HG02798 (cell line): Measurements from ENCODE around the gene MCUB.
"Not testable (repeated sequence)": the region's sequence is repeated elsewhere in the genome, so short reads cannot be mapped to it uniquely, and the experiment has no call there.

Experiments used
- ATAC-seq: cut with Tn5 transposase; IDR thresholded peaks from one replicate; pipeline ENCODE4 v1.9.1; 2021; ENCODE audit warnings: mild to moderate bottlenecking; ENCODE audit not compliant: unreplicated experiment, poor library complexity

Gene MCUB

GRCh38 chr4:109576462-109576861, 16.4 kb downstream of the MCUB start:
- ATAC-seq, result no peak

GRCh38 chr4:109578846-109579245, 18.8 kb downstream of the MCUB start:
- no peak for ATAC-seq

- ATAC-seq, result not testable (repeated sequence)
These were observed 20.0 kb downstream of the MCUB start for GRCh38 chr4:109579997-109580396.

GRCh38 chr4:109588176-109588575, 28.1 kb downstream of the MCUB start:
- peak; percentile 96 for ATAC-seq

GRCh38 chr4:109589119-109589518, 29.1 kb downstream of the MCUB start:
- no peak for ATAC-seq

GRCh38 chr4:109589605-109590004, 29.6 kb downstream of the MCUB start:
- ATAC-seq, result no peak

- ATAC-seq, result no peak
These were observed 30.9 kb downstream of the MCUB start for GRCh38 chr4:109590905-109591304.

GRCh38 chr4:109592367-109592766, 32.3 kb downstream of the MCUB start:
- no peak for ATAC-seq

GRCh38 chr4:109595123-109595522, 35.1 kb downstream of the MCUB start:
- not testable (repeated sequence) for ATAC-seq

GRCh38 chr4:109596420-109597085, 36.5 kb downstream of the MCUB start:
- not testable (repeated sequence) for ATAC-seq

GRCh38 chr4:109599046-109599652, 39.1 kb downstream of the MCUB start:
- no peak for ATAC-seq

- no peak for ATAC-seq
These were observed 40.4 kb downstream of the MCUB start for GRCh38 chr4:109600431-109600830.

GRCh38 chr4:109601336-109601735, 41.3 kb downstream of the MCUB start:
- no peak for ATAC-seq

GRCh38 chr4:109607976-109608375, 47.9 kb downstream of the MCUB start:
- no peak for ATAC-seq

- no peak for ATAC-seq
These were observed 48.8 kb downstream of the MCUB start for GRCh38 chr4:109608879-109609278.

- no peak for ATAC-seq
These were observed 49.4 kb downstream of the MCUB start for GRCh38 chr4:109609431-109609830.

- ATAC-seq, result no peak
These were observed 50.4 kb downstream of the MCUB start for GRCh38 chr4:109610489-109610888.

- no peak for ATAC-seq
These were observed 51.1 kb downstream of the MCUB start for GRCh38 chr4:109611045-109611646.

- no peak for ATAC-seq
These were observed 54.0 kb downstream of the MCUB start for GRCh38 chr4:109614015-109614414.

- ATAC-seq, result no peak
These were observed 54.4 kb downstream of the MCUB start for GRCh38 chr4:109614466-109614865.

- ATAC-seq, result no peak
These were observed 55.7 kb downstream of the MCUB start for GRCh38 chr4:109615742-109616141.

GRCh38 chr4:109616243-109616642, 56.2 kb downstream of the MCUB start:
- ATAC-seq, result no peak
